PFSK-1 (cell line): ENCODE data around the gene UQCRFS1.

Experiments
- FOXP2 ChIP-seq: optimal IDR thresholded peaks from 2 replicates; pipeline ENCODE3; 2011; ENCODE audit warnings: borderline replicate concordance, control low read depth, inconsistent platforms; ENCODE audit not compliant: insufficient read depth; ENCODE audit errors: extremely low read length, extremely low read depth
- POLR2AphosphoS5 ChIP-seq: IDR thresholded peaks from 2 replicates; pipeline ENCODE4 v1.6.1; 2012; ENCODE audit warnings: low read depth, mild to moderate bottlenecking, control low read depth, low read length, moderate library complexity
- SIN3A ChIP-seq: IDR thresholded peaks from 2 replicates; pipeline ENCODE4 v1.6.1; 2012; ENCODE audit warnings: mild to moderate bottlenecking, low read length, moderate library complexity, borderline replicate concordance; ENCODE audit not compliant: insufficient read depth
- TAF1 ChIP-seq: IDR thresholded peaks from 2 replicates; pipeline ENCODE4 v1.6.1; 2012; ENCODE audit warnings: low read length, control low read depth, borderline replicate concordance; ENCODE audit not compliant: insufficient read depth
- TF ChIP-seq, protein P1 (sequence below), 2 experiments: IDR thresholded peaks; 2 replicates each; pipeline versions ENCODE4 v1.6.1 to v1.8.0; 2011 to 2012; ENCODE audit warnings: low read depth in 2 of 2, low read length in 2 of 2, control low read depth in 1 of 2, inconsistent platforms in 1 of 2, mild to moderate bottlenecking in 1 of 2, moderate library complexity in 1 of 2; ENCODE audit not compliant: insufficient read depth in 1 of 2

Gene UQCRFS1

GRCh38 chr19:29155683-29156082 is 57.3 kb downstream of the UQCRFS1 start:
- TF ChIP-seq TAF1: no peak
- TF ChIP-seq SIN3A: no peak
- TF ChIP-seq POLR2AphosphoS5: no peak
- no peak for TF ChIP-seq FOXP2
- TF ChIP-seq, protein P1, sequence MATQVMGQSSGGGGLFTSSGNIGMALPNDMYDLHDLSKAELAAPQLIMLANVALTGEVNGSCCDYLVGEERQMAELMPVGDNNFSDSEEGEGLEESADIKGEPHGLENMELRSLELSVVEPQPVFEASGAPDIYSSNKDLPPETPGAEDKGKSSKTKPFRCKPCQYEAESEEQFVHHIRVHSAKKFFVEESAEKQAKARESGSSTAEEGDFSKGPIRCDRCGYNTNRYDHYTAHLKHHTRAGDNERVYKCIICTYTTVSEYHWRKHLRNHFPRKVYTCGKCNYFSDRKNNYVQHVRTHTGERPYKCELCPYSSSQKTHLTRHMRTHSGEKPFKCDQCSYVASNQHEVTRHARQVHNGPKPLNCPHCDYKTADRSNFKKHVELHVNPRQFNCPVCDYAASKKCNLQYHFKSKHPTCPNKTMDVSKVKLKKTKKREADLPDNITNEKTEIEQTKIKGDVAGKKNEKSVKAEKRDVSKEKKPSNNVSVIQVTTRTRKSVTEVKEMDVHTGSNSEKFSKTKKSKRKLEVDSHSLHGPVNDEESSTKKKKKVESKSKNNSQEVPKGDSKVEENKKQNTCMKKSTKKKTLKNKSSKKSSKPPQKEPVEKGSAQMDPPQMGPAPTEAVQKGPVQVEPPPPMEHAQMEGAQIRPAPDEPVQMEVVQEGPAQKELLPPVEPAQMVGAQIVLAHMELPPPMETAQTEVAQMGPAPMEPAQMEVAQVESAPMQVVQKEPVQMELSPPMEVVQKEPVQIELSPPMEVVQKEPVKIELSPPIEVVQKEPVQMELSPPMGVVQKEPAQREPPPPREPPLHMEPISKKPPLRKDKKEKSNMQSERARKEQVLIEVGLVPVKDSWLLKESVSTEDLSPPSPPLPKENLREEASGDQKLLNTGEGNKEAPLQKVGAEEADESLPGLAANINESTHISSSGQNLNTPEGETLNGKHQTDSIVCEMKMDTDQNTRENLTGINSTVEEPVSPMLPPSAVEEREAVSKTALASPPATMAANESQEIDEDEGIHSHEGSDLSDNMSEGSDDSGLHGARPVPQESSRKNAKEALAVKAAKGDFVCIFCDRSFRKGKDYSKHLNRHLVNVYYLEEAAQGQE (IDR thresholded peaks at IDR 0.05; ENCODE audit: insufficient read depth in 1 of 2, low read depth in 2 of 2, low read length in 2 of 2): no peak
